Panc1 (cell line): ENCODE results near the gene ABCF2.

Experiments
- CTCF ChIP-seq: fragments of 450-650 bp; IDR thresholded peaks from 2 replicates; pipeline ENCODE4 v1.5.1; 2017; ENCODE audit warnings: mild to moderate bottlenecking
- POLR2AphosphoS5 ChIP-seq: IDR thresholded peaks from 2 replicates; pipeline ENCODE4 v1.6.1; 2012; ENCODE audit warnings: mild to moderate bottlenecking, low read depth, low read length, moderate library complexity
- REST ChIP-seq, 2 experiments: IDR thresholded peaks; 2 replicates each; pipeline ENCODE4 v1.6.1; 2011 to 2012; ENCODE audit warnings: low read depth in 2 of 2, control low read depth in 1 of 2, low read length in 1 of 2, mild to moderate bottlenecking in 1 of 2, moderate library complexity in 1 of 2; ENCODE audit not compliant: insufficient read depth in 1 of 2
- TCF7L2 ChIP-seq: IDR thresholded peaks from 2 replicates; pipeline ENCODE4 v1.6.1; 2011; ENCODE audit warnings: mild to moderate bottlenecking, low read depth, low read length, inconsistent platforms

- TF ChIP-seq CTCF (no peak), POLR2AphosphoS5 (no peak), REST (IDR thresholded peaks at IDR 0.05; ENCODE audit: insufficient read depth in 1 of 2, low read depth in 2 of 2, low read length in 1 of 2) (no peak), TCF7L2 (no peak)
These were observed 31.2 kb downstream of the ABCF2 start for GRCh38 chr7:151195616-151196450.
